ENCODE measurements around the gene CAP2. TPM values are rescaled to one million over a fixed set of nuclear protein-coding genes. Genes with fewer than 3 reads are reported as not detected.

Gene CAP2
- total RNA-seq, 4 donors from 2014 or later, result 1.4 to 2.9 (median 2.2) TPM

GRCh38 chr6:17551383-17551958 is 158.1 kb downstream of the CAP2 start:
- H3K27ac ChIP-seq, result no peak overlapping the region
- 91% methylated on average over 9 of the region's 9 CpGs for WGBS
- H3K27me3 ChIP-seq, result no peaks in the 10 kb centered on the region
- peaks cover 3% of the 10 kb centered on the region for H3K36me3 ChIP-seq
- TF ChIP-seq POLR2AphosphoS5 (IDR thresholded peaks at IDR 0.05), result no peak
- no peak for TF ChIP-seq EP300 (IDR thresholded peaks at IDR 0.05)
- TF ChIP-seq CTCF (IDR thresholded peaks at IDR 0.05), result no peak
- no peaks in the 10 kb centered on the region for H3K4me1 ChIP-seq
- H3K9me3 ChIP-seq, result no peaks in the 10 kb centered on the region
- no peak for DNase-seq (ENCODE audit: low spot score in 2 of 2)
- H3K4me3 ChIP-seq, result no peak overlapping the region

DNA sequence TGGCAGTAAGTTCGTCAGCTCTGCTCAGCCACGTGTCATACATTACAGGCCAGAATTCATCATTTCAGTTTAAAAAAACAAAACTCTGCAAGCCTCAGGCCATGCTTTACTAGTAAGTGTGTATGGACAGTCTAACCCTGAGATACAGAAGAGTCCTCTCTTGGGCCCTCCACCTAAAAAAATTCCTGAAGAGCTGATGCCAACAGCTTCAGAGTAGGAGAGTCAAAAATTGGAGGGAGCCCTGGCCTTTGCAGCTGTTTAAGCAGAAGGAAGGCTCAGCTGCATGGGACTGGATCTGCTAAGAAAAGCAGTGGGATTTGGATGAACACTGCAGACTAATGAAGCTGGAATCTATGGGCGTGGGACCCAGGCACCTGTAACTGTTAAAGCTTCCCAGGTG is 159.5 kb downstream of the CAP2 start:
- WGBS, result 71% methylated on average over 3 of the region's 3 CpGs
- H3K9me3 ChIP-seq, result no peaks in the 10 kb centered on the region
- H3K27ac ChIP-seq, result no peak overlapping the region
- H3K27me3 ChIP-seq, result no peaks in the 10 kb centered on the region
- no peak for DNase-seq (ENCODE audit: low spot score in 2 of 2)
- H3K4me1 ChIP-seq, result no peaks in the 10 kb centered on the region
- H3K4me3 ChIP-seq, result no peak overlapping the region
- peaks cover 3% of the 10 kb centered on the region for H3K36me3 ChIP-seq
- TF ChIP-seq POLR2A (IDR thresholded peaks at IDR 0.05) (no peak), POLR2AphosphoS5 (IDR thresholded peaks at IDR 0.05) (no peak), EP300 (IDR thresholded peaks at IDR 0.05) (no peak)

- Histone ChIP-seq H3K27me3 (no peaks in the 10 kb centered on the region), H3K27ac (no peak overlapping the region), H3K9me3 (no peaks in the 10 kb centered on the region), H3K4me3 (no peak overlapping the region), H3K36me3 (peaks cover 3% of the 10 kb centered on the region), H3K4me1 (no peaks in the 10 kb centered on the region)
- TF ChIP-seq CTCF (IDR thresholded peaks at IDR 0.05), result no peak
- no peak for TF ChIP-seq POLR2A (IDR thresholded peaks at IDR 0.05)
- TF ChIP-seq EP300 (IDR thresholded peaks at IDR 0.05), result no peak
- TF ChIP-seq POLR2AphosphoS5 (IDR thresholded peaks at IDR 0.05), result no peak
- WGBS, result 86% methylated on average over 4 of the region's 4 CpGs
- no peak for DNase-seq (ENCODE audit: low spot score in 2 of 2)
These were observed 162.6 kb downstream of the CAP2 start for GRCh38 chr6:17556014-17556413.

- no peak for DNase-seq (ENCODE audit: low spot score in 2 of 2)
- no peak overlapping the region for H3K4me3 ChIP-seq
- TF ChIP-seq POLR2AphosphoS5 (IDR thresholded peaks at IDR 0.05) (no peak), POLR2A (IDR thresholded peaks at IDR 0.05) (no peak), EP300 (IDR thresholded peaks at IDR 0.05) (no peak), CTCF (IDR thresholded peaks at IDR 0.05) (no peak)
- no peaks in the 10 kb centered on the region for H3K9me3 ChIP-seq
- H3K27ac ChIP-seq, result no peak overlapping the region
- 92% methylated on average over 3 of the region's 3 CpGs for WGBS
- no peaks in the 10 kb centered on the region for H3K36me3 ChIP-seq
- no peaks in the 10 kb centered on the region for H3K27me3 ChIP-seq
- no peaks in the 10 kb centered on the region for H3K4me1 ChIP-seq
These were observed 169.2 kb downstream of the CAP2 start for GRCh38 chr6:17562636-17563035.

- 89% methylated on average over 3 of the region's 3 CpGs for WGBS
- no peaks in the 10 kb centered on the region for H3K36me3 ChIP-seq
- TF ChIP-seq EP300 (IDR thresholded peaks at IDR 0.05) (no peak), POLR2AphosphoS5 (IDR thresholded peaks at IDR 0.05) (no peak), CTCF (IDR thresholded peaks at IDR 0.05) (no peak), POLR2A (IDR thresholded peaks at IDR 0.05) (no peak)
- no peak overlapping the region for H3K27ac ChIP-seq
- H3K4me1 ChIP-seq, result no peaks in the 10 kb centered on the region
- no peak for DNase-seq (ENCODE audit: low spot score in 2 of 2)
- H3K27me3 ChIP-seq, result no peaks in the 10 kb centered on the region
- no peak overlapping the region for H3K4me3 ChIP-seq
- no peaks in the 10 kb centered on the region for H3K9me3 ChIP-seq
These were observed 172.0 kb downstream of the CAP2 start for GRCh38 chr6:17565399-17565798.

Data from suprapubic skin (tissue), 4 donors.